ENCODE data around the gene SEMA5B. TPM values are rescaled to one million over a fixed set of nuclear protein-coding genes. Genes with fewer than 3 reads are reported as not detected.

The SEMA5B gene
- total and polyA plus RNA-seq, 7 donors = 0.08 to 1.1 (median 0.43) TPM

- Histone ChIP-seq H3K27me3 (ENCODE audit: insufficient read depth in 3 of 3, low read length in 2 of 3) (peaks cover 0 to 9% (median 0%) of the 10 kb centered on the region in 3 donors), H3K9me3 (no peaks in the 10 kb centered on the region), H3K4me1 (peaks cover 3% of the 10 kb centered on the region), H3K4me3 (no peak overlapping the region), H3K36me3 (ENCODE audit: insufficient read depth in 1 of 2, low read depth in 1 of 2) (no peaks in the 10 kb centered on the region), H3K27ac (no peak overlapping the region)
- DNase-seq (no peak), ATAC-seq (no peak)
- 87 to 89% (median 89%) methylated on average over 4 of the region's 4 CpGs for WGBS, 3 donors
- intact Hi-C loops (cut with DNase I) = no loop called here
- no peak for TF ChIP-seq CTCF (IDR thresholded peaks at IDR 0.05)
These were observed 51.7 kb downstream of the SEMA5B start for GRCh38 chr3:122975924-122976293.

GRCh38 chr3:122975163-122975923 is 52.2 kb downstream of the SEMA5B start:
- ATAC-seq (peak in 2 of 4 donors; percentile 25 to 45), DNase-seq (peak in 1 of 2 donors; percentile 53)
- 45 to 47% (median 45%) methylated on average over 11 to 12 of the region's 12 CpGs for WGBS, 3 donors
- no peak for TF ChIP-seq CTCF (IDR thresholded peaks at IDR 0.05)
- Histone ChIP-seq H3K4me3 (no peak overlapping the region), H3K9me3 (no peaks in the 10 kb centered on the region), H3K27me3 (ENCODE audit: insufficient read depth in 3 of 3, low read length in 2 of 3) (peaks cover 0 to 9% (median 0%) of the 10 kb centered on the region in 3 donors), H3K27ac (no peak overlapping the region), H3K4me1 (peaks cover 3% of the 10 kb centered on the region), H3K36me3 (ENCODE audit: insufficient read depth in 1 of 2, low read depth in 1 of 2) (no peaks in the 10 kb centered on the region)
- intact Hi-C loops (cut with DNase I) = no loop called here

GRCh38 chr3:122974764-122975162 is 52.8 kb downstream of the SEMA5B start:
- WGBS, 3 donors = 39 to 58% (median 42%) methylated on average over 2 of the region's 2 CpGs

GRCh38 chr3:122973893-122974615 is 53.5 kb downstream of the SEMA5B start:
- H3K27ac ChIP-seq = no peak overlapping the region
- no peaks in the 10 kb centered on the region for H3K9me3 ChIP-seq
- peaks cover 0 to 9% (median 0%) of the 10 kb centered on the region in 3 donors for H3K27me3 ChIP-seq (ENCODE audit: insufficient read depth in 3 of 3, low read length in 2 of 3)
- no peak for DNase-seq
- 52 to 71% (median 55%) methylated on average over 12 of the region's 12 CpGs for WGBS, 3 donors
- H3K4me1 ChIP-seq = peaks cover 8% of the 10 kb centered on the region
- intact Hi-C loops (cut with DNase I) = no loop called here
- no peak overlapping the region for H3K4me3 ChIP-seq
- ATAC-seq = no peak
- no peak for TF ChIP-seq CTCF (IDR thresholded peaks at IDR 0.05)
- no peaks in the 10 kb centered on the region for H3K36me3 ChIP-seq (ENCODE audit: insufficient read depth in 1 of 2, low read depth in 1 of 2)

More at GRCh38 chr3:122974764-122975162, 52.8 kb downstream of the SEMA5B start:
- ATAC-seq (peak in 2 of 4 donors; percentile 58 to 83), DNase-seq (no peak)
- H3K4me1 ChIP-seq = peaks cover 8% of the 10 kb centered on the region
- H3K27me3 ChIP-seq (ENCODE audit: insufficient read depth in 3 of 3, low read length in 2 of 3) = peaks cover 0 to 9% (median 0%) of the 10 kb centered on the region in 3 donors
- no peak for TF ChIP-seq CTCF (IDR thresholded peaks at IDR 0.05)
- no peak overlapping the region for H3K27ac ChIP-seq
- no peaks in the 10 kb centered on the region for H3K9me3 ChIP-seq
- intact Hi-C loops (cut with DNase I) = no loop called here
- no peak overlapping the region for H3K4me3 ChIP-seq
- H3K36me3 ChIP-seq (ENCODE audit: insufficient read depth in 1 of 2, low read depth in 1 of 2) = no peaks in the 10 kb centered on the region

All from psoas muscle (tissue), 8 donors.